HUES6 (cell line): ENCODE results near the gene TTC22.

Experiments used
- H3K27ac ChIP-seq: 2 replicates; pipeline ENCODE4 v1.7.0; 2013; ENCODE audit warnings: low read depth, mild to moderate bottlenecking, low read length, inconsistent platforms
- H3K27me3 ChIP-seq: 2 replicates; pipeline ENCODE4 v1.6.1; 2013; ENCODE audit warnings: low read length; ENCODE audit not compliant: control insufficient read depth, insufficient read depth
- H3K36me3 ChIP-seq: 2 replicates; pipeline ENCODE4 v1.6.1; 2013; ENCODE audit warnings: low read length; ENCODE audit not compliant: control insufficient read depth, insufficient read depth
- H3K4me1 ChIP-seq: 2 replicates; pipeline ENCODE4 v1.6.1; 2013; ENCODE audit warnings: low read length; ENCODE audit not compliant: control insufficient read depth, insufficient read depth
- H3K4me3 ChIP-seq: 2 replicates; pipeline ENCODE4 v1.5.1; 2013; ENCODE audit warnings: low read depth, low read length
- H3K9ac ChIP-seq: one replicate; pipeline ENCODE4 v1.6.1; 2013; ENCODE audit warnings: mild to moderate bottlenecking, low read length
- H3K9me3 ChIP-seq: 2 replicates; pipeline ENCODE4 v1.6.1; 2013; ENCODE audit warnings: low read depth, low read length; ENCODE audit not compliant: control insufficient read depth, insufficient read depth

The TTC22 gene

DNA sequence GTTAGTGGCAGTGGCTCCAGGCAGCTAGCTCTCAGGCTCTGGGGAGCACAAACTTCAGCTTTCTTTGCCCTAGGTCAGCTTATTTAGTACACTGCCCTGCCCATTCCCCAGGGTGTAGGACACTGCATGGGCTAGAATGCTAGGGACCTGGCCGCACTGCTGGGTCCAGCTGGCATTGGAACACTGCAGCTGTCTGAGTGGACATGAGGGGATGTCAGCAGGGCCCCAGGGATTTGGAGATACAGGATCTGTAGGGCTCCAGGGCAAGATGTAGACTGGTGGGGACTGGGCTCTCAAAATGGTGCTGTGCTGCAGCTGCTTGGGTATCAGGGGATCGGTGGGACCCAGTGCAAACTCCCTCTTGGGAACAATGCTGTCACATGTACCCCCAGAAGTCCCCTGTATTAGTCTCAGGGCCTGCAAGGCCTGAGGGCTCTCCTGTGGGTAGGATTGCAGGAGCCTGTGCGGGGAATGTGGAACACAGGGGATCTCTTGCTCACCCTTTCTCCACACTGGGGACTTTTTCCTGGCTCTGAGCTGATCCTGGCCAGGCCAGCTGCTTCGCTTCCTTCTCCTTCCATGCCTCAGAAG, 25.2 kb upstream of the TTC22 start:
- H3K36me3 ChIP-seq = no peaks in the 10 kb centered on the region
- no peak overlapping the region for H3K9ac ChIP-seq
- H3K27ac ChIP-seq = no peak overlapping the region

DNA sequence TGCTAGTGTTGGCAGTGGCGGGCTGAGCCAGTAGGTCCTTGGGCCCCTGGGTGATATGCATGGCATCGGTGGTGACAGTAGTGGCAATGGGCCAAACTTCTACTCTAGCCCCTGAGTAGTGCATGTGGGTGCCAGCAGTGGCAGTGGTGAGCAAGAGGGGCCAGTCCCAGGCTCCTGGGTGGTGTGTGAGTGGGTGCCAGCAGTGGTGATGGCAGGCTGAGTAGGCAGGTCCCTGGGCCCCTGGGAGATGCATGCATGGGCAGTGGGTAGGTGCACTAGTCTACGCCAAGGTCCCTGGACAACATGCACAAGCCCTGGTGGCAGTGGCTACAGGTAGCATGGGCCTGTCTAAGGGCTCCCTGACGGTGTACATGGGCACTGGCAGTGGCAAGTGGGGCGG, 24.6 kb upstream of the TTC22 start:
- no peak overlapping the region for H3K9ac ChIP-seq
- no peaks in the 10 kb centered on the region for H3K36me3 ChIP-seq
- H3K27ac ChIP-seq = no peak overlapping the region

More for the DNA sequence above, 25.2 kb upstream of the TTC22 start:
- H3K27me3 ChIP-seq = no peaks in the 10 kb centered on the region
- H3K9me3 ChIP-seq = peaks cover 4% of the 10 kb centered on the region; the same call in 1 of the 2 replicates
- no peak overlapping the region for H3K4me3 ChIP-seq
- H3K4me1 ChIP-seq = no peaks in the 10 kb centered on the region

GRCh38 chr1:54823670-54824069, 22.5 kb upstream of the TTC22 start:
- Histone ChIP-seq H3K4me3 (no peak overlapping the region), H3K9ac (no peak overlapping the region), H3K36me3 (no peaks in the 10 kb centered on the region), H3K9me3 (peaks cover 4% of the 10 kb centered on the region; the same call in 1 of the 2 replicates), H3K27ac (no peak overlapping the region), H3K4me1 (no peaks in the 10 kb centered on the region), H3K27me3 (no peaks in the 10 kb centered on the region)

More for the DNA sequence above, 24.6 kb upstream of the TTC22 start:
- peaks cover 4% of the 10 kb centered on the region; the same call in 1 of the 2 replicates for H3K9me3 ChIP-seq
- no peaks in the 10 kb centered on the region for H3K4me1 ChIP-seq
- H3K27me3 ChIP-seq = no peaks in the 10 kb centered on the region
- H3K4me3 ChIP-seq = no peak overlapping the region

DNA sequence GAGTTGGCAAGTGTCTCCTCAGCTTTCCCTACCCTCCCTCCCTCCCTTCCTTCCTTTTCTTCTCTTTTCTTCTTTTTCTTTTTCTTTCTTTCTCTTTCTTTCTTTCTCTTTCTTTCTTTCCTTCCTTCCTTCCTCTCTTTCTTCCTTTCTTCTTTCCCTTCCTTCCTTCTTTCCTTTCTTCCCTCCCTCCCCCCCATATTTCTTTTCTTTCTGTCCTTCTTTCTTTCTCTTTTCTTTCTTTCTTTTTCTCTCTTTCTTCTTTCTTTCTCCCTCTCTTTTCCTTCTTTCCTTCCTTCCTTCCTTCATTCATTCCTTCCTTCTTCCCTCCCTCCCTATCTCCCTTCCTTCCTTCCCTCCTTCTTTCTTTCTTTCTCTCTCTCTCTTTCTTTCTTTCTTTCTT, 18.6 kb upstream of the TTC22 start:
- no peak overlapping the region for H3K4me3 ChIP-seq
- no peaks in the 10 kb centered on the region for H3K9me3 ChIP-seq
- no peaks in the 10 kb centered on the region for H3K36me3 ChIP-seq
- no peaks in the 10 kb centered on the region; the same call in 1 of the 2 replicates for H3K4me1 ChIP-seq
- H3K27me3 ChIP-seq = no peaks in the 10 kb centered on the region
- H3K9ac ChIP-seq = no peak overlapping the region
- H3K27ac ChIP-seq = no peak overlapping the region

- H3K9ac ChIP-seq = no peak overlapping the region
- H3K27ac ChIP-seq = no peak overlapping the region
- H3K27me3 ChIP-seq = no peaks in the 10 kb centered on the region
- no peaks in the 10 kb centered on the region for H3K36me3 ChIP-seq
- H3K9me3 ChIP-seq = no peaks in the 10 kb centered on the region
- H3K4me1 ChIP-seq = peaks cover 4% of the 10 kb centered on the region
- no peak overlapping the region for H3K4me3 ChIP-seq
Observed at GRCh38 chr1:54819195-54819536, 18.0 kb upstream of the TTC22 start.

DNA sequence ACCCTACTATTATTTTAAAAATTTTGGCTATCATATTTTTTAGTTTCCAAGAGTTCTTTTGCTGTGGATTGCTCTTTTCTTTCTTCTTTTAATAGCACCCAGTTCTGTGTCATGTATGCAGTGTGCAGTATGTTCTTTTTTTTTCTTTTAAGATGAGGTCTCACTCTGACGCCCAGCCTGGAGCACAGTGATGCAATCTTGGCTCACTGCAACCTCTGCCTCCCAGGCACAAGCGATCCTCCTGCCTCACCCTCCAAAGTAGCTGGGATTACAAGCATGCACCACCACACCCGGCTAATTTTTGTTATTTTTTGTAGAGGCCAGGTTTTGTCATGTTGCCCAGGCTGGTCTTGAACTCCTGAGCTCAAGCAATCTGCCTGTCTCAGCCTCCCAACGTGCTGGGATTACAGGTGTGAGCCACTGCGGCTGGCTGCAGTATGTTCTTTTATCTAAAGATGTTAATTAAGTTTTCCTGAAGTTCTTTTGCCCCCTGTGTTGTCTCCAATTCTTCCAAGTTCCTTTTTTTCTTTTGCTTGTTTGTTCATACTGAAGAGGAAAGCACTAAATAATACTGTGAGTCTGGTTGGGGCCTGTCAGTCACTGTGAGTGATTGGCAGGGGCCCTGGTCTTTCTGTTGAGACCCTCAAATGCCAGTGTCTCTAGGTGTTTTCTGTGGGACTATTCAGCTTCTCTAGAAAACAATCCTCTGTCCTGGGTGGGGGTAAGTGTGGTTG, 17.5 kb upstream of the TTC22 start:
- Histone ChIP-seq H3K9me3 (no peaks in the 10 kb centered on the region), H3K27me3 (no peaks in the 10 kb centered on the region), H3K36me3 (no peaks in the 10 kb centered on the region), H3K4me3 (no peak overlapping the region), H3K27ac (no peak overlapping the region), H3K4me1 (peaks cover 10% of the 10 kb centered on the region), H3K9ac (no peak overlapping the region)

- Histone ChIP-seq H3K4me3 (no peak overlapping the region), H3K4me1 (peaks cover 22% of the 10 kb centered on the region), H3K27me3 (no peaks in the 10 kb centered on the region), H3K27ac (no peak overlapping the region), H3K9ac (no peak overlapping the region), H3K36me3 (no peaks in the 10 kb centered on the region), H3K9me3 (no peaks in the 10 kb centered on the region)
Observed at GRCh38 chr1:54816951-54817350, 15.8 kb upstream of the TTC22 start.

DNA sequence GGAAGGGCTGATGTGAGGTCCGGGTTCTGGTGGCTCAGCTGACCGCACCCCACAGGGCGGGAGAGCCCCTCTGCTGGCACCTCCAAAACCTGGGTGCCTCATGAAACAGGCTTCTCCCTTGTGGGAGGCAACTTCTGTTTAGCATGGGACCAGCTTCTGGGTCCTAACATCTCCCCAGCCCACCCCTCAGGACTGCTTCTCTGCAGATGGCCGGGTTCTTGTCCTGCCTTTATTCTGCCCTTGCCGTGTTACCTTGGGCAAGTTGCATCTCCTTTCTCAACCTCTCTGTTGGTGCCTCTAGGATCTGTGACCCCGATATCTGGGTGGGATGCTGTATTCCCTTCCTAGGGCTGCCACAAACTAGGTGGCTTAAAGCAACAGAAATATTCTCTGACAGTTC, 15.0 kb upstream of the TTC22 start:
- peaks cover 22% of the 10 kb centered on the region for H3K4me1 ChIP-seq
- H3K36me3 ChIP-seq = no peaks in the 10 kb centered on the region
- H3K27ac ChIP-seq = no peak overlapping the region
- H3K9ac ChIP-seq = no peak overlapping the region
- H3K4me3 ChIP-seq = no peak overlapping the region
- no peaks in the 10 kb centered on the region for H3K27me3 ChIP-seq
- no peaks in the 10 kb centered on the region for H3K9me3 ChIP-seq

GRCh38 chr1:54815086-54815876, 14.2 kb upstream of the TTC22 start:
- no peaks in the 10 kb centered on the region for H3K36me3 ChIP-seq
- H3K27ac ChIP-seq = no peak overlapping the region
- H3K27me3 ChIP-seq = no peaks in the 10 kb centered on the region
- no peak overlapping the region for H3K9ac ChIP-seq
- no peak overlapping the region for H3K4me3 ChIP-seq
- peaks cover 22% of the 10 kb centered on the region for H3K4me1 ChIP-seq
- H3K9me3 ChIP-seq = no peaks in the 10 kb centered on the region

GRCh38 chr1:54814571-54814970, 13.4 kb upstream of the TTC22 start:
- no peak overlapping the region for H3K9ac ChIP-seq
- no peaks in the 10 kb centered on the region for H3K36me3 ChIP-seq
- peaks cover 22% of the 10 kb centered on the region for H3K4me1 ChIP-seq
- H3K27ac ChIP-seq = no peak overlapping the region
- no peaks in the 10 kb centered on the region for H3K27me3 ChIP-seq
- no peak overlapping the region for H3K4me3 ChIP-seq
- H3K9me3 ChIP-seq = no peaks in the 10 kb centered on the region

DNA sequence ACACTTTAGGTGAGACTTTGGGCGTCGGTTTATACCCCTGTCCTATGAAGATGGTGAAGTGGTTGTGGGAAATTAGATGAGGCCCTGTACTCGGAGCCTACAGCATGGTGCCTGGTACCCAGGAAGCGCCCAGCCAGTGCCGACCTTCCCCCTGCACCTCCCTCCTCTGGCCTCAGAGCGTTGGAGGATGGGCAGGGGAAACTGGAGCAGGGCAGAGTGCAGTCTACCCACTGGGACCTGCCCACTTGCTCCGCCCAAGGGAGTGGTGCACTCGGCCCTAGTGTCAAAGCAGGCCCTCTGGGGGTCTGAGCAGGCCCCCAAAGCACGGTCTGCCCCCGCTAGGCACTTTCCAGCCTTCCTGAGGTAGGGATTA, 13.0 kb upstream of the TTC22 start:
- no peaks in the 10 kb centered on the region for H3K9me3 ChIP-seq
- no peak overlapping the region for H3K27ac ChIP-seq
- no peak overlapping the region for H3K4me3 ChIP-seq
- peaks cover 22% of the 10 kb centered on the region for H3K4me1 ChIP-seq
- H3K36me3 ChIP-seq = no peaks in the 10 kb centered on the region
- no peaks in the 10 kb centered on the region for H3K27me3 ChIP-seq
- H3K9ac ChIP-seq = no peak overlapping the region
